ENCODE results near the gene ZRANB3.
A peak's percentile ranks its signal among the peaks of the same experiment; 100 is the strongest.
"Not testable (repeated sequence)": the region's sequence is repeated elsewhere in the genome, so short reads cannot be mapped to it uniquely, and the experiment has no call there.

Gene ZRANB3

DNA sequence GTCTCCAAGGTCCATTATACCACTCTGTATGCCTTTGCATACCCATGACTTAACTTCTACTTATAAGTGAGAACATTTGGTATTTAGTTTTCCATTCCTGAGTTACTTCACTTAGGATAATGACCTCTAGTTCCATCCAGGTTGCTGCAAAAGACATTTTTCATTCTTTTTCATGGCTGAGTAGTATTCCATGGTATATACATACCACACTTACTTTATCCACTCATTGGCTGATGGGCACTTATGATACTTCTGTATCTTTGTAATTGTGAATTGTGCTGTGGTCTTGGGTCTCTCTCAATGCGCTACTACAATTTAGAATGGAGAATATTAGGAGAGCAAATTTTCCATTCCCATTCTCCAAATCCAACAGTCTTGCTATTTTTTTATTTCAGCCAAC lies 76.4 kb downstream of the ZRANB3 start:
- DNase-seq (ENCODE audit: insufficient read length, low spot score) (no peak), FAIRE-seq (no peak)
- TF ChIP-seq POLR2A (IDR thresholded peaks at IDR 0.05; ENCODE audit: low read depth, low read length), result no peak

- FAIRE-seq, result not testable (repeated sequence)
Measured at GRCh38 chr2:135453027-135453426, 78.0 kb downstream of the ZRANB3 start.

GRCh38 chr2:135451966-135452365 lies 79.1 kb downstream of the ZRANB3 start:
- no peak for TF ChIP-seq POLR2A (IDR thresholded peaks at IDR 0.05; ENCODE audit: low read depth, low read length)
- no peak for DNase-seq (ENCODE audit: insufficient read length, low spot score)
- no peak for FAIRE-seq

More at GRCh38 chr2:135453027-135453426, 78.0 kb downstream of the ZRANB3 start:
- not testable (repeated sequence) for DNase-seq (ENCODE audit: insufficient read length, low spot score)

GRCh38 chr2:135443013-135443412 lies 88.0 kb downstream of the ZRANB3 start:
- FAIRE-seq; DNase-seq (ENCODE audit: insufficient read length, low spot score): not testable (repeated sequence)

DNA sequence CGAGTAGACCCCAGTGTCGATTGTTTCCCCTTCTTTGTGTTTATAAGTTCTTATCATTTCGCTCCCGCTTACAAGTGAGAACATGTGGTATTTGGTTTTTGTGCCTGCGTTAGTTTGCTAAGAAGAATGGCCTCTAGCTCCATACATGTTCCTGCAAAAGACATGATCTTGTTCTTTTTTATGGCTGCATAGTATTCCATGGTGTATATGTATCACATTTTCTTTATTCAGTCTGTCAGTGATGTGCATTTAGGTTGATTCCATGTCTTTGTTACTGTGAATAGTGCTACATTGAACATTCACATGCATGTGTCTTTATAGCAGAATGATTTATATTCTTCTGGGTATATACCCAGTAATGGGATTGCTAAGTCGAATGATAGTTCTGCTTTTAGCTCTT lies 95.9 kb downstream of the ZRANB3 start:
- not testable (repeated sequence) for FAIRE-seq; DNase-seq (ENCODE audit: insufficient read length, low spot score)

GRCh38 chr2:135424849-135425248 lies 106.2 kb downstream of the ZRANB3 start:
- DNase-seq (ENCODE audit: insufficient read length, low spot score), result no peak
- TF ChIP-seq POLR2A (IDR thresholded peaks at IDR 0.05; ENCODE audit: low read depth, low read length), result no peak
- FAIRE-seq, result no peak

- FAIRE-seq (no peak), DNase-seq (ENCODE audit: insufficient read length, low spot score) (no peak)
- TF ChIP-seq POLR2A (IDR thresholded peaks at IDR 0.05; ENCODE audit: low read depth, low read length), result no peak
Measured at GRCh38 chr2:135422898-135423297, 108.1 kb downstream of the ZRANB3 start.

- TF ChIP-seq POLR2A (IDR thresholded peaks at IDR 0.05; ENCODE audit: low read depth, low read length), result no peak
- FAIRE-seq, result no peak
Measured at GRCh38 chr2:135411646-135412045, 119.4 kb downstream of the ZRANB3 start.

GRCh38 chr2:135409436-135409835 lies 121.6 kb downstream of the ZRANB3 start:
- no peak for FAIRE-seq
- DNase-seq (ENCODE audit: insufficient read length, low spot score), result no peak
- no peak for TF ChIP-seq POLR2A (IDR thresholded peaks at IDR 0.05; ENCODE audit: low read depth, low read length)

More at GRCh38 chr2:135411646-135412045, 119.4 kb downstream of the ZRANB3 start:
- DNase-seq (ENCODE audit: insufficient read length, low spot score), result no peak

DNA sequence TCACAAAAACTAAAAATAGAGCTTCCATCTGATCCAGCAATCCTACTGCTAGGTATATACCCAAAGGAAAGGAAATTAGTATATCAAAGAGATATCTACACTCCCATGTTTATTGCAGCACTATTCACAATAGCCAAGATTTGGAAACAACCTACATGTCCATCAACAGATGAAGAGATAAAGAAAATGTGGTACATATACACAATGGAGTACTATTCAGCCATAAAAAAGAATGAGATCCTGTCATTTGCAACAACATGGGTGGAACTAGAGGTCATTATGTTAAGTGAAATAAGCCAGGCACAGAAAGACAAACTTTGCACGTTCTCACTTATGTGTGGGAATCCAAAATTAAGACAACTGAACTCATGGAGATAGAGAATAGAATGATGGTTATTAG lies 134.8 kb downstream of the ZRANB3 start:
- FAIRE-seq; DNase-seq (ENCODE audit: insufficient read length, low spot score): not testable (repeated sequence)

- no peak for FAIRE-seq
- TF ChIP-seq POLR2A (IDR thresholded peaks at IDR 0.05; ENCODE audit: low read depth, low read length), result no peak
- no peak for DNase-seq (ENCODE audit: insufficient read length, low spot score)
Measured at GRCh38 chr2:135386993-135387392, 144.0 kb downstream of the ZRANB3 start.

GRCh38 chr2:135378591-135378990 lies 152.4 kb downstream of the ZRANB3 start:
- FAIRE-seq (no peak), DNase-seq (ENCODE audit: insufficient read length, low spot score) (no peak)
- TF ChIP-seq POLR2A (IDR thresholded peaks at IDR 0.05; ENCODE audit: low read depth, low read length), result no peak

- TF ChIP-seq POLR2A (IDR thresholded peaks at IDR 0.05; ENCODE audit: low read depth, low read length), result no peak
- no peak for DNase-seq (ENCODE audit: insufficient read length, low spot score)
- FAIRE-seq, result no peak
Measured at GRCh38 chr2:135373702-135374101, 157.3 kb downstream of the ZRANB3 start.

DNA sequence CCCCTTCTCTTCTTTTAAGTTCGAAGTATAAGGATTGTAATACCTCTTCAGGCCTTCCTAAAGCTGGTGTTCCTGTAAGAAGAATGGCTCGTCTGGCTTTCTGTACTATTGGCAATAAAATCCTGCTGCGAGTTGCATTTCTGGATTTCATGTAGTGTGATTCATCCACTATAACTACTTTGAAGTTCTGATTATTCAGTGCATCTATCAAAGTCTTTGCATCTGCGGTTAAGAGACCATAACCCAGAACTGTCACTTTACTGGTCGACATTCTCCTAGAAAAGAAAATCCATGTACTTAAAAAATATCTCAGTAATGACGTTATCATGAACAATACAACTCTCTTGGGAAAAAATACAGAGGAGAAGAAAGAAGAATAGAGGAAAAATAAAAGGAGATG lies 181.1 kb downstream of the ZRANB3 start:
- DNase-seq (ENCODE audit: insufficient read length, low spot score) (no peak), FAIRE-seq (peak; percentile 23)
- TF ChIP-seq POLR2A (IDR thresholded peaks at IDR 0.05; ENCODE audit: low read depth, low read length), result no peak

DNA sequence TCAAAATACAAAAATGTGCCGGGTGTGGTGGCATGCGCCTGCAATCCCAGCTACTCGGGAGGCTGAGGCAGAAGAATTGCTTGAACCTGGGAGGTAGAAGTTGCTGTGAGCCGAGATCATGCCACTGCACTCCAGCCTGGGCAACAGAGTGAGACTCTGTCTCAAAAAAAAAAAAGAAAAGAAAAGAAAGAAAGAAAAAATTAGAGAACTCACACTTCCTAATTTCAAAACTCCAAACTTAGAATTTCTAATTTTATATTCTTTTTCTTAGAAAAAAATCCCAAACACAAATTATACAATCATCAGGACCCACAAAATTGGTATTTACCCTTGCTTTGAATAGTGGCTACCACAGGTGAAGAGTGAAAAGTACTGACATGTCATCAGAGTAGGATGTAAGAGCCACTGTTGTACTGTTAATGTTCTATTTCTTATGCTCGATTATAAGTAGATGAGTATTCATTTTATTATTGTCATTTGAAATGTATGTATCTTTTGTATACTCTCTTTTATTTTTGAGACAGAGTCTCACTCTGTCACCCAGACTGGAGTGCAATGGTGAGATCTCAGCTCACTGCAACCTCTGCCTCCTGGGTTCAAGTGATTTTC lies 182.8 kb downstream of the ZRANB3 start:
- FAIRE-seq; DNase-seq (ENCODE audit: insufficient read length, low spot score): not testable (repeated sequence)

- TF ChIP-seq POLR2A (IDR thresholded peaks at IDR 0.05; ENCODE audit: low read depth, low read length), result no peak
- FAIRE-seq (no peak), DNase-seq (ENCODE audit: insufficient read length, low spot score) (no peak)
Measured at GRCh38 chr2:135337071-135337470, 193.9 kb downstream of the ZRANB3 start.

Measured in H54 (cell line).